ENCODE data around the gene DSN1. TPM values are rescaled to one million over a fixed set of nuclear protein-coding genes. Genes with fewer than 3 reads are reported as not detected.

DSN1 gene
- total and polyA plus RNA-seq, 2 donors (not counting 3 experiments of a cell fraction or from before 2014, with no cell fraction given) = 11.0 to 25.0 TPM

DNA sequence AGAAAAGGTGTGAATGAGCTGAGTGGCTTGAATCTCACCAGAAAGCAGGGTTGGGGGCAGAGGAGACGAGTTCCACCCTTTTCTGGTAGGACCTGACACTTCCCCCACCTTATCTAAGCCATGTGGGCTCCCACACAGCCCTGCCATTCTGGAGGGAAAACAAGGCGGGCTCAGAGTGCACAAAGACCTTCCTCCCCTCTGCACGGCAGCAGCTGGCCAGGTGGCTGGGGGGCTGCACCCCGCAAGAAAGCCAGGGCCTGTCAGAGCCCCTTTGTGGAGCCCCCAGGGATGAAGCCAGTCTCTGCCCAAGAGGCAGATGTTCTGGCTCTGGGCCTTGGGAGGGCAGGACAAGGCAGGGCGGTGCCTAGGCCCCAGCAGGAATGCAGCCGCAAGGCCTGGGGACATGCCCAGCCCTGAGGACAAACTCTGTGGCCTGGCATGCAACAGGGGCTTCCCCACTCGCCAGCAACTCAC lies 48.4 kb upstream of the DSN1 start:
- dilution Hi-C loops (cut with MboI; ENCODE audit: extremely low pct_ligation_motif_present, low sequenced_read_pairs) = no loop called here
- FAIRE-seq = no peak
- H3K9ac ChIP-seq (replicated peaks; ENCODE audit: extremely low read depth, insufficient read depth, low read length) = no peak overlapping the region

More for the DNA sequence above, 48.4 kb upstream of the DSN1 start:
- no peaks in the 10 kb centered on the region for H3K9me1 ChIP-seq (replicated peaks; ENCODE audit: control insufficient read depth, extremely low read depth, insufficient read depth, low read length)
- H3K4me2 ChIP-seq (ENCODE audit: insufficient read depth, low read length) = no peak overlapping the region
- CTCF ChIA-PET = interaction anchor here (0.7 to 2.2 kb wide), 3 partner anchors 8 to 14 kb away, joined by 3 to 16 read pairs (median 3); no protein-coding TSS in a partner anchor
- peaks cover 0 to 5% of the 10 kb centered on the region in 2 experiments for H3K36me3 ChIP-seq (ENCODE audit: control insufficient read depth in 2 of 2, extremely low read depth in 1 of 2, insufficient read depth in 2 of 2, low read length in 2 of 2)
- BruUV-seq (replicated peaks) = no TSS peak
- H3K27ac ChIP-seq (ENCODE audit: insufficient read depth, low read depth, low read length) = no peak overlapping the region
- no peak overlapping the region for H3K4me3 ChIP-seq (replicated peaks in 1 of 3; ENCODE audit: insufficient read depth in 1 of 3, low read depth in 1 of 3, low read length in 3 of 3)
- no peak overlapping the region for H2AFZ ChIP-seq (ENCODE audit: low read depth, low read length)
- H3K79me2 ChIP-seq (ENCODE audit: control insufficient read depth, insufficient read depth, low read length) = no peaks in the 10 kb centered on the region
- H4K20me1 ChIP-seq (replicated peaks; ENCODE audit: control insufficient read depth, extremely low read depth, insufficient read depth, low read length) = no peaks in the 10 kb centered on the region
- no peaks in the 10 kb centered on the region for H3K9me3 ChIP-seq (replicated peaks; ENCODE audit: control insufficient read depth, insufficient read depth, low read length)
- DNase-seq (ENCODE audit: low read depth, low spot score) = no peak
- intact Hi-C loops (cut with micrococcal nuclease) = no loop called here
- POLR2A ChIA-PET = no interaction called here
- peaks cover 2% of the 10 kb centered on the region for H3K4me1 ChIP-seq (ENCODE audit: control insufficient read depth, extremely low read depth, insufficient read depth, low read length)
- no peak for TF ChIP-seq MAX (IDR thresholded peaks at IDR 0.05; ENCODE audit: insufficient read depth, insufficient read length)
- no peak for TF ChIP-seq EZH2 (IDR thresholded peaks at IDR 0.05; ENCODE audit: borderline replicate concordance, low read depth, low read length, severe bottlenecking)
- no peak for TF ChIP-seq CTCF (IDR thresholded peaks at IDR 0.05; ENCODE audit: extremely low read depth in 1 of 2, insufficient read depth in 1 of 2, low read depth in 1 of 2, low read length in 2 of 2)
- TF ChIP-seq POLR2A (IDR thresholded peaks at IDR 0.05; ENCODE audit: low read depth, low read length) = no peak
- no peak for TF ChIP-seq JUN (IDR thresholded peaks at IDR 0.05; ENCODE audit: borderline replicate concordance, insufficient read depth, insufficient read length, low read depth)
- no peak for TF ChIP-seq GATA2 (IDR thresholded peaks at IDR 0.05; ENCODE audit: insufficient read depth, insufficient read length, low read depth, low read length)
- TF ChIP-seq POLR2AphosphoS5 (IDR thresholded peaks at IDR 0.05; ENCODE audit: insufficient read depth, low read depth, low read length) = no peak
- no peak for TF ChIP-seq MYC (IDR thresholded peaks at IDR 0.05; ENCODE audit: low read depth, low read length)
- no peak for TF ChIP-seq FOS (IDR thresholded peaks at IDR 0.05; ENCODE audit: borderline replicate concordance, insufficient read depth, low read length)
- H3K27me3 ChIP-seq (ENCODE audit: control insufficient read depth in 2 of 2, insufficient read depth in 2 of 2, low read length in 2 of 2) = no peaks in the 10 kb centered on the region
